Breast epithelium (tissue), 3 donors: ENCODE measurements around the gene NKD2.

Source experiments
- CTCF ChIP-seq, 3 donors: fragments of 450-650 bp; IDR thresholded peaks; one replicate each; pipeline ENCODE4 v1.5.1; 2016 to 2017; ENCODE audit warnings: antibody characterized with exemption in 3 of 3, mild to moderate bottlenecking in 3 of 3, moderate library complexity in 3 of 3
- POLR2A ChIP-seq: fragments of 450-650 bp; IDR thresholded peaks from one replicate; pipeline ENCODE4 v1.6.1; 2016; ENCODE audit warnings: antibody characterized with exemption, mild to moderate bottlenecking, moderate library complexity
- POLR2AphosphoS5 ChIP-seq, 3 donors: sonication (generic); formaldehyde crosslinking; IDR thresholded peaks; one replicate each; pipeline ENCODE4 v1.6.1; 2017; ENCODE audit warnings: antibody characterized with exemption in 3 of 3

GRCh38 chr5:1065891-1066650, 57.5 kb downstream of the NKD2 start:
- no peak for TF ChIP-seq CTCF (IDR thresholded peaks at IDR 0.05)
- no peak for TF ChIP-seq POLR2A
- TF ChIP-seq POLR2AphosphoS5 (IDR thresholded peaks at IDR 0.05): no peak
